HEK293 (cell line): Measurements from ENCODE around the gene BTG4.

ENCODE experiments used
- ATF2 ChIP-seq: fragments of 450-650 bp; formaldehyde crosslinking; IDR thresholded peaks from 2 replicates; pipeline ENCODE4 v1.5.1; 2016; ENCODE audit warnings: missing biosample characterization, missing genetic modification characterization, low read depth
- CTCF ChIP-seq: fragments of 450-650 bp; formaldehyde crosslinking; IDR thresholded peaks from 2 replicates; pipeline ENCODE4 v1.5.1; 2016; ENCODE audit warnings: missing biosample characterization, missing genetic modification characterization
- ZNF514 ChIP-seq: fragments of 450-650 bp; formaldehyde crosslinking; IDR thresholded peaks from 2 replicates; pipeline ENCODE4 v1.5.1; 2016; ENCODE audit warnings: missing biosample characterization, missing genetic modification characterization
- ZNF639 ChIP-seq: fragments of 450-650 bp; formaldehyde crosslinking; IDR thresholded peaks from 2 replicates; pipeline ENCODE4 v1.5.1; 2016; ENCODE audit warnings: missing biosample characterization, missing genetic modification characterization
- TF ChIP-seq, protein P1 (sequence below): fragments of 450-650 bp; formaldehyde crosslinking; IDR thresholded peaks from 2 replicates; pipeline ENCODE4; 2016; ENCODE audit warnings: missing biosample characterization, missing genetic modification characterization
- TF ChIP-seq, protein P2 (sequence below): fragments of 450-650 bp; formaldehyde crosslinking; IDR thresholded peaks from 2 replicates; pipeline ENCODE4 v1.5.1; 2016; ENCODE audit warnings: missing biosample characterization, missing genetic modification characterization

DNA sequence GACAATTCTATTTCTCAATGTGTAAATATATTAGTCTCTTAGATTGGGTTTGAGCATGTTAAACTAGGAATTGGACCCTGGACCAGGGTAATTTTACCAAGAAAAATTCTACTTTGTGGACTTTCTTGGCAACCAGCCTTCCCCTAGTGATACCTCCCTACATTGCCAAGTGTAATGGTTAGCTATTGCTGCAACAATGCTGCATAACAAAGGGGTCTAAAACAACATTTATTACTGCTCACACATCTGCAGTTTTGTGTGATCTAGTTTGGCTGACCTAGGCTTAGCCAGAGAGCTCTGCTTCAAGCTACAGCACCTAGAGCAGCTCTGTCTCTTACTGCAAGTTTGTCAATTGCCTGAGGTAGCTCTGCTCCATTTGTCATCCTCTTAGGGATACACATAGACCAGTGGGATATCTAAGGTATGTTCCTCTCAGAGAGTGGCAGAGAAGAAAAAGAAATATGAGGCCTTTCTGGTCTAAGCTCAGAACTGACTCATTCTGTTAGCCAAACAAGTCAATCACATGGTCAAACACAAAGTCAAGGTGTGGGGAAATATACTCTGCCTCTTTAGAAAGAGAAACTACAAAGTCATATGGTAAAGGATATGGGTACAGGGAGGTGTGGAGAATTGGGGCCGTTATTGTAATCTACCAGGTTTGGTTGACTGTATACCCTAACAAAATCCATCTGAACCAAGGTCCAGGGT lies 26.4 kb upstream of the BTG4 start:
- TF ChIP-seq CTCF (tag by site-specific recombination) (no peak), ATF2 (tag by site-specific recombination) (no peak), ZNF639 (tag by site-specific recombination) (no peak), ZNF514 (tag by site-specific recombination) (no peak)
- TF ChIP-seq, protein P1, sequence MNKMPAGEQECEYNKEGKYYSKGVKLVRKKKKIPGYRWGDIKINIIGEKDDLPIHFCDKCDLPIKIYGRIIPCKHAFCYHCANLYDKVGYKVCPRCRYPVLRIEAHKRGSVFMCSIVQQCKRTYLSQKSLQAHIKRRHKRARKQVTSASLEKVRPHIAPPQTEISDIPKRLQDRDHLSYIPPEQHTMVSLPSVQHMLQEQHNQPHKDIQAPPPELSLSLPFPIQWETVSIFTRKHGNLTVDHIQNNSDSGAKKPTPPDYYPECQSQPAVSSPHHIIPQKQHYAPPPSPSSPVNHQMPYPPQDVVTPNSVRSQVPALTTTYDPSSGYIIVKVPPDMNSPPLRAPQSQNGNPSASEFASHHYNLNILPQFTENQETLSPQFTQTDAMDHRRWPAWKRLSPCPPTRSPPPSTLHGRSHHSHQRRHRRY (tag by site-specific recombination), result no peak
- TF ChIP-seq, protein P2, sequence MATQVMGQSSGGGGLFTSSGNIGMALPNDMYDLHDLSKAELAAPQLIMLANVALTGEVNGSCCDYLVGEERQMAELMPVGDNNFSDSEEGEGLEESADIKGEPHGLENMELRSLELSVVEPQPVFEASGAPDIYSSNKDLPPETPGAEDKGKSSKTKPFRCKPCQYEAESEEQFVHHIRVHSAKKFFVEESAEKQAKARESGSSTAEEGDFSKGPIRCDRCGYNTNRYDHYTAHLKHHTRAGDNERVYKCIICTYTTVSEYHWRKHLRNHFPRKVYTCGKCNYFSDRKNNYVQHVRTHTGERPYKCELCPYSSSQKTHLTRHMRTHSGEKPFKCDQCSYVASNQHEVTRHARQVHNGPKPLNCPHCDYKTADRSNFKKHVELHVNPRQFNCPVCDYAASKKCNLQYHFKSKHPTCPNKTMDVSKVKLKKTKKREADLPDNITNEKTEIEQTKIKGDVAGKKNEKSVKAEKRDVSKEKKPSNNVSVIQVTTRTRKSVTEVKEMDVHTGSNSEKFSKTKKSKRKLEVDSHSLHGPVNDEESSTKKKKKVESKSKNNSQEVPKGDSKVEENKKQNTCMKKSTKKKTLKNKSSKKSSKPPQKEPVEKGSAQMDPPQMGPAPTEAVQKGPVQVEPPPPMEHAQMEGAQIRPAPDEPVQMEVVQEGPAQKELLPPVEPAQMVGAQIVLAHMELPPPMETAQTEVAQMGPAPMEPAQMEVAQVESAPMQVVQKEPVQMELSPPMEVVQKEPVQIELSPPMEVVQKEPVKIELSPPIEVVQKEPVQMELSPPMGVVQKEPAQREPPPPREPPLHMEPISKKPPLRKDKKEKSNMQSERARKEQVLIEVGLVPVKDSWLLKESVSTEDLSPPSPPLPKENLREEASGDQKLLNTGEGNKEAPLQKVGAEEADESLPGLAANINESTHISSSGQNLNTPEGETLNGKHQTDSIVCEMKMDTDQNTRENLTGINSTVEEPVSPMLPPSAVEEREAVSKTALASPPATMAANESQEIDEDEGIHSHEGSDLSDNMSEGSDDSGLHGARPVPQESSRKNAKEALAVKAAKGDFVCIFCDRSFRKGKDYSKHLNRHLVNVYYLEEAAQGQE (tag by site-specific recombination), result no peak
